LHCN-M2 (cell line): ENCODE data around the gene ATG101. TPM values are rescaled to one million over a fixed set of nuclear protein-coding genes. Genes with fewer than 3 reads are reported as not detected.

Source experiments
- DNase-seq: peaks from one replicate; pipeline ENCODE4 v3.0.0-alpha.2; 2012; ENCODE audit warnings: low read depth
- total RNA-seq: library from RNA; depleted of rRNA; stranded (reverse); fragments of >200 nt; gene quantifications from 2 replicates; pipeline ENCODE4 v1.2.3, GENCODE V29; 2014

The ATG101 gene
- total RNA-seq, 1 experiment from 2014 or later = 69.2 TPM

GRCh38 chr12:52057638-52058576 lies 11.9 kb upstream of the ATG101 start:
- DNase-seq = no peak

GRCh38 chr12:52058631-52059361 lies 11.0 kb upstream of the ATG101 start:
- DNase-seq = no peak

DNA sequence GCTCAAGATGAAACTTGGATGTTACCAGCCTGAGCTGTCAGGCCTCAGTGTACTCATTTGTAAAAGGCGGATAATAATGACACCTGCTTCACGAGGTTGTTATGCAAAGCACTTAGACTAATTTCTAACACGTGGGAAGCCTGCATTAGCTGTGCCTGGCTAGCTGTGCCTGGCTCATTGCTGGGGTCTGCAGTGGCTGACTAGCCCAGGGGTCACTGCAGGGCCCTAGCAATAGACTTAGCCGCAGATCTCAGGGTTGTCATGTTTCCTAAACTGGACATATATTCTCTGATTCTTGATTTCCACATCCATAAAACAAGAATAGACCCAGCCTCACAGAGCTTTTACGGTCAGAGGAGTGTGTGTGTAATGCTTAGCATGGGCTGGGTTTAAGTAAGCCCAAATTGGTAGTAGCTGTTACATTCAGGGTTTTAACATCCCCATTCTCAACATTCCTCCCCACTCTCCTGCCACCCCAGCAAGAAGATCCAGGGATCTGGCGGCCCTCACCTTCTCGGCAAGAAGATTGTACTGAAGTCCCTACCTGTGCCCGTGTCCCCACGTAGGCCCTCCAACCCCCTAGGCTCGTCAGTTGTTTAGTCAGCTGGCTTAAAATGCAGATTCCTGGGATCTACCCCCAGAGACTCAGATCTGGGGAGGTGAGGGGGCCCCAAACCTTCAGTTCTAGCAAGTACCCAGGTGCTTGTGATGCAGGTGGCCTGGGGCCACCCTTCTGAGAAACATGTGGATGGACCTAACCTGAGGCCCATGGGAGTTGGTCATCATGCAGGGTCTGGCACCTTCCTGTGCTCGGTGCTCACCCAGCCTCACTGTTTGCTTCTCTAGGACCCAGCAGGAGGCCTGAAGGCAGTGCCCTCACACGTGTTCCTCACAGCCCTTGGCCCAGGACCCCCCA lies 9.9 kb upstream of the ATG101 start:
- no peak for DNase-seq

DNA sequence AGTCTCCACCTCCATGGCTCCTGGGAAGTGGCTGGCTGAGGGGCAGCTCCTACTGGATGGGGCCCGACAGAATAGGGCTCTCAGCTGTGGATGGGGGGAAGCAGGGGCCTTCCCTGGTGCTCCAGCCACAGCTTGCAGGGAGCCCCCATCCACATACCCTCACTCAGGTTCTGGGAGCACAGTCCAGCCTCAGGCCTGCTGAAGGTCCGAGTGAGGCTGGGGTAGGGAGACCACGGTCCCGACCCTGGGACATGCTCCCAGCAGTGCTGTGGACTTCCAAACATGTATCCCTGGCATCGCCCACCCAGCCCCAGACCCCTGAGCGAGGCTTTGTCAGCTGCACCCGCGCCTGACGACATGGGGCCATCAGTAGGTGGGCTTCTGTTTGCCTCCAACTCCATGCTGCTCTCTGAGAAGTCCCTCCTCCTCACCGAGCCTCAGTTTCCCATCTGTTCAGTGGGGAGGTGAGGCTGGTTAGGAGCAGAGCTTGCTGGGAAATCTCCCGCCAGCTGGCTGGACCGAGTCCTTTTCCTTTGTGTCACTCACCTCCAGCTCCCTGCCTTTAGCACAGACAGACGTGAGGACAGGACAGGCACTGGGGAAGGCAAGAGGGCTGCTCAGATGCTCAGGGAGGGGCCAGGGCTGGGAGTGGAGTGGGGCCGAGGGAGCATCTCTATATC lies 9.1 kb upstream of the ATG101 start:
- DNase-seq = no peak

GRCh38 chr12:52061470-52062166 lies 8.2 kb upstream of the ATG101 start:
- no peak for DNase-seq

GRCh38 chr12:52062167-52063081 lies 7.4 kb upstream of the ATG101 start:
- DNase-seq = no peak

- no peak for DNase-seq
These were observed 6.5 kb upstream of the ATG101 start for GRCh38 chr12:52063082-52063924.

DNA sequence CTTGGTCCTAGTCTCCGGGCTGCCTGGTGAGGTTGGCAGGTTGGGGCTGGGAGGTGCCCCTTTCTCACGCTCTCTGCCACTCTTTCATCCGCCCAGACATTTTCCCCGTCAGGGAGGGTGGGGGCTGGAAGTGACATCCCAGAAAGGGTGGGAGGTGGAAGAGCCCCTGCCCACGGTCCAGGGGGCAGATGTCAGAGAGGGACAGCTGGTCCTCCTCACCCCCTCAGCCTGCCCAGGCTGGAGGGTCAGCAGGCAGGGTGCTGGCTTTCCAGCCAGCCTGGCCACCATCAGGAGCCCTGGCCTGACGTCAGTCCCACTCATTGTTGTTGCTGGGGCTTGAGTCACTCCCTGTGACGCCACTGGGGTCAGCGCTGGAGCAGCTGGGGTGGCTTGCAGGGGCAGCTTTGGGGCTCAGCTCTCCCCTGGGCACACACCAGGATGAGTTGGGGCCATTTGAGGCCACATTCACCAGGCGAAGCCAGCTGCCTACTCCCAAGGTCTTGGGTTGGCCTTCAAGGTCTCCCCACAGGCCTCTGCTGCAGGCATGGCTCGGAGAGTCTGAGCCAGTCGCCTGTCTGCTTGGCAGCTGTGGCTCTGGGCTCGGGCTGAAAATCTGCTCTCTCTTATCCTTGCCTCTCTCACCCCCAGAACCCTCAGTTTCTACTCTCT lies 5.7 kb upstream of the ATG101 start:
- DNase-seq = peak; percentile 94

- no peak for DNase-seq
These were observed 3.3 kb upstream of the ATG101 start for GRCh38 chr12:52066346-52067080.

GRCh38 chr12:52067081-52067374 lies 2.8 kb upstream of the ATG101 start:
- DNase-seq = no peak

DNA sequence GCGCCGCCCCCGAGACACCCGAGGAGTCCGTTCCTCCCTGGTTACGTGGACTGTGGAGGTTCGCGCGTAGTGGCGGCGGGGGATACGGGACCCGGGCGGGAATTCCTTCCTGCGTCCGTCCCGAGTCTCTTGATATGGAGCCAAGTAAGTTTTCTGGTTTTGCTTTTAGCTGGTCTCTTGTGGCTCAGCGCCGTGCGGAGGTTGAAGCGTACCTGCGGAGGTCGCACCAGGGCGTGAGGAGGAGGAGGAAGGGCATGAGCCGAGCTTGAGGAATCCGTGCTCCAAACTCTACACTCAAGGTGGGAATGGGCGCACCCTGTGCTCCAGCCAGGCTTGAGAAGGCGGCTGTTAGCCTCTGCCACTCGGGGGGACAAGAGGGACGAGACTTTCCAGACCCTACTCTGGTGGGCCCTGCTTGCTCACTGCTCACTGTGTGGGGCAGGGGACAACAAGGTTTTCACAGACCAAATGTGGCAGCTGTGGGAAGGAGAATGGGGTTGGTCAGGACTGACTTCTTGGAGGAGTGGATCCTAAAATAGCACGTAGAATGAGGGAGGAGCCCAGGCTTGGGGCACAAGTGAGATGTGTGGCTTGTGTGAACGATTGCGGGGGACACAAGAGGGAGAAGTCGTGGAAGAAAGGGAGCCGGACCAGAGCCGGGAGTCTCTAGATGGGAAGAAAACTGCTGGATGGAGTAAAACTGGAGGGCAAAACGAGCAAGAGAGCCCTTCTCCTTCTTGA lies 577 bp downstream of the ATG101 start:
- DNase-seq = no peak

DNA sequence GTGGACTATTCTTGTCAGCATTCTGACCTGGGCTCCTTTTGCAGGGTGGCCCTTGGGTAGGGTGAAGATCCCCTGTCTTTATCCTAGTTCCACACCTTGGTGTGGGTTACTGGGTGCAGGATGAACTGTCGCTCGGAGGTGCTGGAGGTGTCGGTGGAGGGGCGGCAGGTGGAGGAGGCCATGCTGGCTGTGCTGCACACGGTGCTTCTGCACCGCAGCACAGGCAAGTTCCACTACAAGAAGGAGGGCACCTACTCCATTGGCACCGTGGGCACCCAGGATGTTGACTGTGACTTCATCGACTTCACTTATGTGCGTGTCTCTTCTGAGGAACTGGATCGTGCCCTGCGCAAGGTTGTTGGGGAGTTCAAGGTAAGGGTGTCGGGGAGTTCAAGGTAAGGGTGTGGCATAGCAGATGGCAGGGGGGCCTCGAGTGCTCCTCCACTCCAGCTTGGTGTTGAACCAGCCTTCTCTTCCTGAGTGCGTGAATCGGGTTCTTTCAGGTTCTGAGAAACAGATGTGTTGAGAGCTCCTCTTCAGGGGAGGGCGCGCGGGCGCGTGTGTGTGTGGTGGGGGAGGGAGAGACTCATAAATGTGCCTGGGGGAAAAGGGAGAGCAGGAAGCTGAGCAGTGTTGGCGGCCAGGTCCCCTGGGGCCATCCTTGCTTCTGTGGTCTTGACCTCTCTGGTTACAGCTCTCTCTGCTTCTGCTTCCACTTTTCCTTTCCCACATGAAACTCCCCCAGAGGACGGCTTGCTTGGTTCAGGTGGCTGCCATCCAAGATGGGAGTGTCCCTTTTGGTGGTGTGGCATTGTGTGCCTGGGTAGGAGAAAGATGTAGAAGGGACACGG lies 4.0 kb downstream of the ATG101 start:
- DNase-seq = peak; percentile 60

DNA sequence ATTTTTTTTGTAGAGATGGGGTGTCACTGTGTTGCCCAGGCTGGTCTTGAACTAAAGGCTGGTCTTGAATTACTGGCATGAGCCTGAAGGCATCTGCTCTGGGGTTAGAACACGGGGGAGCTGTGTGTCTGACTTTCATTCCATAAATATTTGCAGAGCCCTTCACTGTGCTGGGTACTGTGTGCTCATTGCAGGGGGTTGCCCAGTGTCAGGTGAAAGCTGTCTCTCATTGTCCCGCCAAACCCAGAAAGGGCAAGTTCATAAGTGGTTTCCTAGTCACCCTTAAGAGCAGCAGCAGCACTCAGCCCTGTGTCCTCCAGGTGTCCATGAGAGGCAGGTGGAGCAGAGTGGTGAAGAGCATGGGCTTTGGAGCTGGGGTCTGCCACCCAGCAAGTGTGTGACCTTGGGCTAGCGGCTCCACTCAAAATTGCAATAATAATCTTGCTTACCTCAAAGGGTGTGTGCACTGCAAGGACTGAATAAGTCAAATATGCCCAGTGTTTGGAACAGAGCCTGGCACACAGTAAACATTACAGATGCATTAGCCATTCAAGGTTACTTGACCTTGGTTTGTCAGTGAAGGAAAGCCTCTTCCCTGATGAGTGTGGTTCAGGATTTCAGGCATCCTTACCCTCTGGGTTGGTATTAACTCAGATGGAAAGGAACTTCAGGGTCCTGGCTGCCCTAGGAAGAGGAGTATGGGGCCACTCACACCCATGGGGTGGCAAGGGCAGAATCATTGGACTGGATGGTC lies 5.4 kb downstream of the ATG101 start:
- no peak for DNase-seq

GRCh38 chr12:52076811-52077210 lies 7.0 kb downstream of the ATG101 start:
- no peak for DNase-seq

- DNase-seq = no peak
These were observed 8.5 kb downstream of the ATG101 start for GRCh38 chr12:52078276-52078675.
